Activated CD8-positive, alpha-beta T cell treated with anti-CD3 and anti-CD28 coated beads for 36 hours (primary cell): ENCODE data around the gene LRBA. TPM values are rescaled to one million over a fixed set of nuclear protein-coding genes. Genes with fewer than 3 reads are reported as not detected.

Source experiments
- ATAC-seq: fragments of 200-7000 bp; cut with Tn5 transposase; one replicate; pipeline ENCODE4 v1.10.0; 2021; ENCODE audit warnings: mild to moderate bottlenecking, moderate library complexity
- CTCF ChIA-PET: fragments of 350-600 bp; sonication (Branson Sonifier 250); formaldehyde crosslinking; loops from one replicate; lab custom pipeline; 2021; ENCODE audit warnings: antibody characterized with exemption; lab: Charles Lee
- POLR2A ChIA-PET: fragments of 350-600 bp; sonication (Branson Sonifier 250); formaldehyde crosslinking; loops from one replicate; lab custom pipeline; 2021; ENCODE audit warnings: antibody characterized with exemption; lab: Charles Lee
- DNase-seq: peaks from one replicate; pipeline ENCODE4 v3.0.0-alpha.2; 2020
- H3K27ac Mint-ChIP-seq: one replicate; pipeline ENCODE4 v1.8.0; 2021; ENCODE audit warnings: mild to moderate bottlenecking, mixed read lengths
- H3K27me3 Mint-ChIP-seq: one replicate; pipeline ENCODE4 v1.8.0; 2021; ENCODE audit warnings: mixed read lengths
- H3K36me3 Mint-ChIP-seq: one replicate; pipeline ENCODE4 v1.8.0; 2021; ENCODE audit warnings: low read depth, mixed read lengths
- H3K4me1 Mint-ChIP-seq: one replicate; pipeline ENCODE4 v1.8.0; 2021; ENCODE audit warnings: low read depth, mixed read lengths
- H3K4me3 Mint-ChIP-seq: one replicate; pipeline ENCODE4 v1.8.0; 2021; ENCODE audit warnings: mild to moderate bottlenecking, moderate library complexity, mixed read lengths
- H3K9me3 Mint-ChIP-seq: one replicate; pipeline ENCODE4 v1.8.0; 2021; ENCODE audit warnings: mixed read lengths
- intact Hi-C: fragments of 100-400 bp; cut with micrococcal nuclease; formaldehyde crosslinking; loops from one replicate; pipeline ENCODE4 v1.10.0; 2022
- total RNA-seq, 2 experiments: library from RNA; stranded (reverse); gene quantifications; one replicate each; pipeline ENCODE4 v1.2.3, GENCODE V29; 2021
- TF ChIP-seq, protein P1 (sequence below): fragments of 200-600 bp; IDR thresholded peaks from one replicate; pipeline ENCODE4 v1.8.0; 2022; ENCODE audit warnings: antibody characterized with exemption, mild to moderate bottlenecking

Gene LRBA
- total RNA-seq, 2 experiments from 2014 or later: 48.1 to 52.5 TPM

DNA sequence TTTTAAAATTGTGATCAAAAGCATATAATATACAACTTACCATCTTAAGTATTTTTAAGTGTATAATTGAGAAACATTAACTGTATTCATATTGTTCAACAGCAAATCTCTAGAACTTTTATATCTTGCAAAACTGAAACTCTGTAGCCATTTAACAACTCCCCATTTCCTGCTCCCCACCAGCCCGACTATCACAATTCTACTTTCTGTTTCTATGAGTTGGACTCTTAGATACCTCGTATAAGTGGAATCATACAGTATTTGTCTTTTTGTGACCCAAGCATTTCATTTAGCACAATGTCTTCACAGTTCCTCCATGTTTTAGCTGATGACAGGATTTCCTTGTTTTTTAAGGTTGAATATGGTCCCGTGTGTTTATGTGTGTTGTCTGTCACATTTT lies 106.0 kb downstream of the LRBA start:
- Mint-ChIP-seq H3K9me3 (peaks cover 12% of the 10 kb centered on the region), H3K4me1 (peaks cover 21% of the 10 kb centered on the region), H3K4me3 (no peak overlapping the region), H3K27ac (no peak overlapping the region), H3K36me3 (peaks cover 72% of the 10 kb centered on the region), H3K27me3 (no peaks in the 10 kb centered on the region)
- DNase-seq (no peak), ATAC-seq (no peak)
- TF ChIP-seq, protein P1, sequence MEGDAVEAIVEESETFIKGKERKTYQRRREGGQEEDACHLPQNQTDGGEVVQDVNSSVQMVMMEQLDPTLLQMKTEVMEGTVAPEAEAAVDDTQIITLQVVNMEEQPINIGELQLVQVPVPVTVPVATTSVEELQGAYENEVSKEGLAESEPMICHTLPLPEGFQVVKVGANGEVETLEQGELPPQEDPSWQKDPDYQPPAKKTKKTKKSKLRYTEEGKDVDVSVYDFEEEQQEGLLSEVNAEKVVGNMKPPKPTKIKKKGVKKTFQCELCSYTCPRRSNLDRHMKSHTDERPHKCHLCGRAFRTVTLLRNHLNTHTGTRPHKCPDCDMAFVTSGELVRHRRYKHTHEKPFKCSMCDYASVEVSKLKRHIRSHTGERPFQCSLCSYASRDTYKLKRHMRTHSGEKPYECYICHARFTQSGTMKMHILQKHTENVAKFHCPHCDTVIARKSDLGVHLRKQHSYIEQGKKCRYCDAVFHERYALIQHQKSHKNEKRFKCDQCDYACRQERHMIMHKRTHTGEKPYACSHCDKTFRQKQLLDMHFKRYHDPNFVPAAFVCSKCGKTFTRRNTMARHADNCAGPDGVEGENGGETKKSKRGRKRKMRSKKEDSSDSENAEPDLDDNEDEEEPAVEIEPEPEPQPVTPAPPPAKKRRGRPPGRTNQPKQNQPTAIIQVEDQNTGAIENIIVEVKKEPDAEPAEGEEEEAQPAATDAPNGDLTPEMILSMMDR: no peak
- intact Hi-C loops: no loop called here
- ChIA-PET POLR2A (no interaction called here), CTCF (no interaction called here)

DNA sequence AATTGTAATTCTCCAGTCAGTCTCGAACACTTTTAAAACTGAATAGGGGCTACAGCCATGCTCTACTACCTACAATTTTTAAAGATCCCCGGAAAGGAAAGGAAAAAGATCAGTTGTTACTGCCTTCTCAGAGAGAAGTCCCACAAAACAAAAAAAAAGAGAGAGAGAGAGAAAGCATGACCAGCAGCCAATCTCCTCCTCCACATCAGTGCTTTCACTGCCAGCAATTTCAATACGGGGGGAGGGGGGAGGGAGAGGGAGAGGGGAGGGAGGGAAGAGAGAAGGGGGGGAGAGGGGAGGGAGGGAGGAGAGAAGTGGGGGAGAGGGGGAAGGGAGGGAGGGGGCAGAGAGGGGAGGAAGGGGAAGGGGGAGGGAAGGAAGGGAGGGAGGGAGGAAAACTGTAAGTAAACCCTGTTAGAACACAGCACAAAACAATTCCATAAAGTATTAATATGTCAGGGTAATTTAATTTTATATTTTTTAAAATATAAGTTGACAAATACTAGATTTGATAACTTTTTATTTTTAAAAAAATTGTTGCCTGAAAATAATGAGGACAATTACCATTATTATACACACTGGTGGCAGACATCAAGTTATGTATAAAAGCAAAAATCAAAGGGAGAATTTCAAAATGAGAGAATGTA lies 108.0 kb downstream of the LRBA start:
- ATAC-seq: no peak
- intact Hi-C loops: no loop called here

DNA sequence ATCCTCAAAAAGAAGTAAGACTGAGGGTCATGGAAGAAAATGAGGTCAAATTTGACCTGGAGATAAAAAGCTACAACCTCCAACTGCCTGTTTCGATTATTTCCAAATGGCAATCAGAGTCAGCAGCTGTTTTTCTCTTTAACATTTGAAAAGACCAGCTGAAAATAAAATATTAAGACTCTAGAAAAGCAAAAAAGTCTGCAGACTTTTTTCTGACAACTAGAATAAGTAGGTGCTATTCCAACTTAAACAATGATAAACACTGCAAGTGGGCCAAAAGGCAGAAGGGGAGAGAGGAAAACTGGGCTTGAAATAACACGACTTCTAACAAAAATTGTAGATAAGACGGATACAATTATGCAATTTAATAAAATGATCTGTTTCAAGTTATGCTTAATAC lies 110.4 kb downstream of the LRBA start:
- TF ChIP-seq, protein P1: no peak
- POLR2A ChIA-PET: no interaction called here
- ATAC-seq: no peak
- Mint-ChIP-seq H3K9me3 (no peaks in the 10 kb centered on the region), H3K4me1 (peaks cover 23% of the 10 kb centered on the region), H3K27ac (no peak overlapping the region), H3K36me3 (peaks cover 62% of the 10 kb centered on the region), H3K4me3 (no peak overlapping the region), H3K27me3 (no peaks in the 10 kb centered on the region)
- CTCF ChIA-PET: no interaction called here
- intact Hi-C loops: no loop called here
- no peak for DNase-seq

More for the DNA sequence above, 108.0 kb downstream of the LRBA start:
- Mint-ChIP-seq H3K27ac (no peak overlapping the region), H3K4me1 (peaks cover 27% of the 10 kb centered on the region), H3K9me3 (peaks cover 6% of the 10 kb centered on the region), H3K27me3 (no peaks in the 10 kb centered on the region), H3K36me3 (peaks cover 70% of the 10 kb centered on the region), H3K4me3 (no peak overlapping the region)
- TF ChIP-seq, protein P1: no peak
- ChIA-PET CTCF (interaction anchor here (1.1 kb wide), 1 partner anchor 36 kb away, joined by 3 read pairs; no protein-coding TSS in a partner anchor), POLR2A (no interaction called here)
- DNase-seq: no peak

DNA sequence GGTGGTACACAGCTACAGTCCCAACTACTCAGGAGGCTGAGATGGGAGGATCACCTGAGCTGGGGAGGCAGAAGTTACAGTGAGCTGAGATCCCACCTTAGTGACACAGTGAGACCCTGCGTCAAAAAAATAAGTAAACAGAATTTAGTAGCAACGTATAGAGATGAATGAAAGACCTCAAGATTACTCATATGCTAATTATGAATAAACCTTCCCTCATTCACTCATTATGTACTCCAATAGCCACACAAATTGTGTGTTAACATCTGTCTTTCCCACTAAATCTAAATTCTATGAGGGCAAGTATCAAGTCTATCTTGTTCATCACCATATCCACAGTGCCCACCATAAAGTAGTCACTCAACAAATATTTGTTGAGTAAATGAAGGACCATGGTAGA lies 111.5 kb downstream of the LRBA start:
- H3K27ac Mint-ChIP-seq: no peak overlapping the region
- no peaks in the 10 kb centered on the region for H3K27me3 Mint-ChIP-seq
- H3K4me3 Mint-ChIP-seq: no peak overlapping the region
- ChIA-PET POLR2A (no interaction called here), CTCF (interaction anchor here (1.2 to 2.2 kb wide), 2 partner anchors 11 to 15 kb away, joined by 3 to 7 read pairs; no protein-coding TSS in a partner anchor)
- TF ChIP-seq, protein P1: no peak
- intact Hi-C loops: no loop called here
- peaks cover 61% of the 10 kb centered on the region for H3K36me3 Mint-ChIP-seq
- DNase-seq: no peak
- H3K9me3 Mint-ChIP-seq: no peaks in the 10 kb centered on the region
- peaks cover 16% of the 10 kb centered on the region for H3K4me1 Mint-ChIP-seq
- no peak for ATAC-seq

DNA sequence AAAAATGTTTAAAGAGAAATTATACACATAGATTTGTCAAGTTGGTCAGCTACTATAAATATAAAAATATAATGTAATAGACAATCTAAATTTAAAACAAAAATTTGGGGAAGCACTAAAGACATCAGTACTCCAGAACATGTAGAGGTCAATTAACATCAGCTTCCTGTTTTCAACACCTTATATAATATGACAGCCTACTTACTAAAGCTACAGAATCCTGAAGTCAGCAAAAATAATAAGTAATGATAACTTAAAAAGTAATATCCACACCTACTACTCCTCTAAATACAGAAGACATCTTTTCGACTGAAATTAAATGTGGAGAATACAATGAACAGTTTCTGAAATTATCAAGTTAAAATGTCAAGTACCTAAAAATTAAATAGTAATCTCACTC lies 118.6 kb downstream of the LRBA start:
- ChIA-PET CTCF (no interaction called here), POLR2A (interaction anchor here (0.7 to 0.9 kb wide), 3 partner anchors 16 to 202 kb away, joined by 3 to 4 read pairs (median 3); partner anchors contain the start of gene LRBA)
- Mint-ChIP-seq H3K4me3 (no peak overlapping the region), H3K9me3 (no peaks in the 10 kb centered on the region), H3K27ac (no peak overlapping the region), H3K27me3 (no peaks in the 10 kb centered on the region), H3K4me1 (no peaks in the 10 kb centered on the region), H3K36me3 (peaks cover 50% of the 10 kb centered on the region)
- ATAC-seq: no peak
- TF ChIP-seq, protein P1: no peak
- DNase-seq: no peak
- intact Hi-C loops: no loop called here
